Activated effector memory CD4-positive, alpha-beta T cell treated with Interleukin-2 at 50 U/mL for 16 hours (primary cell): Measurements from ENCODE around the gene GPR162.

ENCODE experiments used
- DNase-seq: peaks from one replicate; pipeline ENCODE4 v3.0.0-alpha.2; 2020

GPR162 gene, protein sequence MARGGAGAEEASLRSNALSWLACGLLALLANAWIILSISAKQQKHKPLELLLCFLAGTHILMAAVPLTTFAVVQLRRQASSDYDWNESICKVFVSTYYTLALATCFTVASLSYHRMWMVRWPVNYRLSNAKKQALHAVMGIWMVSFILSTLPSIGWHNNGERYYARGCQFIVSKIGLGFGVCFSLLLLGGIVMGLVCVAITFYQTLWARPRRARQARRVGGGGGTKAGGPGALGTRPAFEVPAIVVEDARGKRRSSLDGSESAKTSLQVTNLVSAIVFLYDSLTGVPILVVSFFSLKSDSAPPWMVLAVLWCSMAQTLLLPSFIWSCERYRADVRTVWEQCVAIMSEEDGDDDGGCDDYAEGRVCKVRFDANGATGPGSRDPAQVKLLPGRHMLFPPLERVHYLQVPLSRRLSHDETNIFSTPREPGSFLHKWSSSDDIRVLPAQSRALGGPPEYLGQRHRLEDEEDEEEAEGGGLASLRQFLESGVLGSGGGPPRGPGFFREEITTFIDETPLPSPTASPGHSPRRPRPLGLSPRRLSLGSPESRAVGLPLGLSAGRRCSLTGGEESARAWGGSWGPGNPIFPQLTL

DNA sequence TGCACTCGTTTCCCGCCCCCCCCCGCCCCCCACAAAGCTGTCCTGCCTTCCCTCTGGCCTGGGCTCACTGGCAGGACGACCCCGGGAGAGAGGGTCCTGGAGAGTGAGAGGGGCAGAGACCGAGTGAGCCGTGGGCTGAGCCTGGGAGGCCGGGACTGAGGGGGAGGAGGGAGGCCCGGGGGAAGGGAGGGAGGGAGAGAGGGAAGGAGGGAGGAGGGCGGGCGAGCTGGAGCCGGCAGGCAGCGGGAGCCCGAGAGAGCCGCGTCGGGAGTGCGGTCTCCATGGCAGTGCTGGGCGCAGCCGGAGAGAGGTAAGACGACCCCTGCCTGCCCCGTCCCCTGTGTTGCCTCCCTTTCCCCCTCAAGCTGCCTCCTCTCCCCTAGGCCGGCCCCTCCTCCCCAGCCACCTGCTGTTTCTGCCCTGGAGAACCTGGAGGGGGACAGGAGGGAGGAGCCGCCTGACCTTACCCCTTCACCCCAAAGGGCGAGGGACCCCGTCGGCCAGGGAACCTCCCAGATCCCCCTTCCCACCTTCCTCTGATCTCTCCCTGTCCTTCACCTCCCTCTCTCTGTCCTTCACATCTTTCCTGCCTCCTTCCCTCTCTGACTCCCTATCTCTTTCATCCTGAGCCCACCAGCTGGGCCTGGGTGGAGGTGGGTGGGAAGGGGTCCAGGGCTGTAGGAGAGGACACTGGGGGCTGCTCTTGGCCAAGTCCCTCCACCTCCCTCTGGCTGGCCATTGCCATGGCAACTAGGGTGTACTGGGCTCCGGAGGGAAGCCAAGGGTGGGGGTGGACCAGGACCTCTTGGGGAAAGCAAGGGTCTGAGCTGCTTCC, at the start of gene GPR162:
TSS of gene GPR162 (plus strand) at position 231 of the 835 bp plus-strand sequence. CDS start 2,078 bp downstream, outside the sequence.
- no peak for DNase-seq

DNA sequence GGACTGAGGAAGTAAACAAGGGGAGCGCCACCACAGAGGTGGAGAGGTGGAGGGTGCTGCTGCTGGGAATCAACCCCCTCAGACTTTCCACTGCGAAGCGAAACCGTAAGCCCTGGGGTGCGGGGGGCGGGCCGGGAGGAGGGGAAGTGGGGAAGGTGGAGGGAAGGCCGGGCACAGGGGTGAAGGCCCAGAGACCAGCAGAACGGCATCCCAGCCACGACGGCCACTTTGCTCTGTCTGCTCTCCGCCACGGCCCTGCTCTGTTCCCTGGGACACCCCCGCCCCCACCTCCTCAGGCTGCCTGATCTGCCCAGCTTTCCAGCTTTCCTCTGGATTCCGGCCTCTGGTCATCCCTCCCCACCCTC, 49.3 kb upstream of the GPR162 start, which contains the start of gene LAG3:
TSS of gene LAG3 (plus strand) at position 190 of the 365 bp plus-strand sequence. CDS start 333 bp downstream, outside the sequence.
- DNase-seq: no peak

DNA sequence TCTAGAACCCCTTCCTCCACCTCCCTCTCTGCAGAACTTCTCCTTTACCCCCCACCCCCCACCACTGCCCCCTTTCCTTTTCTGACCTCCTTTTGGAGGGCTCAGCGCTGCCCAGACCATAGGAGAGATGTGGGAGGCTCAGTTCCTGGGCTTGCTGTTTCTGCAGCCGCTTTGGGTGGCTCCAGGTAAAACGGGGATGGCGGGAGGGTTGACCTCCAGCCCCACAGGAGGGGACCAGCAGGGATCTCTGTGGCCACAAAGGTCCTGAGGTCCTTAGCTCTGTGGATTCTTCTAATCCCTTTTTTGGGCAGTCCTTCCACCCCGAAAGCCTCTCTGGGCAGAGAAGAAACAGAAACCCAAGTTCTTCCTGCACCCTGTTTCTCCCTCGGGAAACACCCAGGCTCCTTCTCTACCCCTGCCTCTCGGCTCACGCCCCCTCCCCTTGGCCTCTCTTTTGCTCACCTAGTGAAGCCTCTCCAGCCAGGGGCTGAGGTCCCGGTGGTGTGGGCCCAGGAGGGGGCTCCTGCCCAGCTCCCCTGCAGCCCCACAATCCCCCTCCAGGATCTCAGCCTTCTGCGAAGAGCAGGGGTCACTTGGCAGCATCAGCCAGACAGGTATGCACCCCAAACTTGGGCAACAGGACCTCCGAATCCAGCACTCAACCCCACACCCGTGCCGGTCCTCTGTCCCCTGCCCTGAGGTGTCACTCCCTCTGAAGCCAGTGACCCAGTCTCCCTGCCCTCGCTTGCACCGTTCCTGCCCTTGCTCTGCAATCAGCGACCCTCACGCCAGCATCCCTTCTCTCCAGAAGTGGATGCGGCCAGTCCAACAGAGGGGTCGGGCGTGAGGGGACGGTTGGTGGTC, 48.7 kb upstream of the GPR162 start:
- DNase-seq: no peak

DNA sequence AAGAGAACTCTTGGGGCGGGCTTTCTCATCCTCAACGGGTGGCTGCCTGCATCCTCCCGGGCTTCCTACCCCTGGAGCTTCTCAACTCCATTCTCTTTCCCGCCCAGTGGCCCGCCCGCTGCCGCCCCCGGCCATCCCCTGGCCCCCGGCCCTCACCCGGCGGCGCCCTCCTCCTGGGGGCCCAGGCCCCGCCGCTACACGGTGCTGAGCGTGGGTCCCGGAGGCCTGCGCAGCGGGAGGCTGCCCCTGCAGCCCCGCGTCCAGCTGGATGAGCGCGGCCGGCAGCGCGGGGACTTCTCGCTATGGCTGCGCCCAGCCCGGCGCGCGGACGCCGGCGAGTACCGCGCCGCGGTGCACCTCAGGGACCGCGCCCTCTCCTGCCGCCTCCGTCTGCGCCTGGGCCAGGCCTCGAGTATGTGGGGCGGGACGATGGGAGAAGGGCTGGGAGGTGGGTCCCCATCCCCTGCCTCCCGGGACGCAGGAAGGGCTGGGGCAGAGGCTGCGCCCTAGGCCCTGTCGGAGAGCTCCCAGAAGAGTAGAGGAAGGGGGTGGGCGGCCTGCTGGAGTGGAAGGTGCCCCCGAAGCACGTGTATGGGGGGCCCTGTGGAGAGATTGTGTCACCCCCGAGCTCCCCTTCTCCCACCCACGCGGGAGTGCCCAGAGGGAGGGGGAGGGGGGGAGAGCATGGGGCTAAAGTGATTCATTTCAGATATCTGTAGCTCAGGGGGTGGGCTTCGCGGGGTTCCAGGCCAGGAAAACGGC, 47.9 kb upstream of the GPR162 start:
- no peak for DNase-seq

DNA sequence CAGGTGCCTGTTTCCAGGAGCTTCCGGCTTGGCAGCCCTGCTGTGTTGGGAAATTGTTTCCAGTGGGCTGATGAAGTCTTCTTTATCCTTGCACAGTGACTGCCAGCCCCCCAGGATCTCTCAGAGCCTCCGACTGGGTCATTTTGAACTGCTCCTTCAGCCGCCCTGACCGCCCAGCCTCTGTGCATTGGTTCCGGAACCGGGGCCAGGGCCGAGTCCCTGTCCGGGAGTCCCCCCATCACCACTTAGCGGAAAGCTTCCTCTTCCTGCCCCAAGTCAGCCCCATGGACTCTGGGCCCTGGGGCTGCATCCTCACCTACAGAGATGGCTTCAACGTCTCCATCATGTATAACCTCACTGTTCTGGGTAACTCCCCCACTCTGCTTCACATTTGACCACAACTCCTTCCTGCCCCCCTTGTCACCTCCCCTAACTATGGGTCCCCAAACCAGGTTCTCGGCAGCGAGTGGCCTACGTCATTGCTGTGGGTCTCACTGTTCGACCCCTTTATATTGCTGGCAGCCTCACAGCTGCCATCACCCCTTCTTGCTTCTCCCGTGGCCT, 47.0 kb upstream of the GPR162 start:
- no peak for DNase-seq

DNA sequence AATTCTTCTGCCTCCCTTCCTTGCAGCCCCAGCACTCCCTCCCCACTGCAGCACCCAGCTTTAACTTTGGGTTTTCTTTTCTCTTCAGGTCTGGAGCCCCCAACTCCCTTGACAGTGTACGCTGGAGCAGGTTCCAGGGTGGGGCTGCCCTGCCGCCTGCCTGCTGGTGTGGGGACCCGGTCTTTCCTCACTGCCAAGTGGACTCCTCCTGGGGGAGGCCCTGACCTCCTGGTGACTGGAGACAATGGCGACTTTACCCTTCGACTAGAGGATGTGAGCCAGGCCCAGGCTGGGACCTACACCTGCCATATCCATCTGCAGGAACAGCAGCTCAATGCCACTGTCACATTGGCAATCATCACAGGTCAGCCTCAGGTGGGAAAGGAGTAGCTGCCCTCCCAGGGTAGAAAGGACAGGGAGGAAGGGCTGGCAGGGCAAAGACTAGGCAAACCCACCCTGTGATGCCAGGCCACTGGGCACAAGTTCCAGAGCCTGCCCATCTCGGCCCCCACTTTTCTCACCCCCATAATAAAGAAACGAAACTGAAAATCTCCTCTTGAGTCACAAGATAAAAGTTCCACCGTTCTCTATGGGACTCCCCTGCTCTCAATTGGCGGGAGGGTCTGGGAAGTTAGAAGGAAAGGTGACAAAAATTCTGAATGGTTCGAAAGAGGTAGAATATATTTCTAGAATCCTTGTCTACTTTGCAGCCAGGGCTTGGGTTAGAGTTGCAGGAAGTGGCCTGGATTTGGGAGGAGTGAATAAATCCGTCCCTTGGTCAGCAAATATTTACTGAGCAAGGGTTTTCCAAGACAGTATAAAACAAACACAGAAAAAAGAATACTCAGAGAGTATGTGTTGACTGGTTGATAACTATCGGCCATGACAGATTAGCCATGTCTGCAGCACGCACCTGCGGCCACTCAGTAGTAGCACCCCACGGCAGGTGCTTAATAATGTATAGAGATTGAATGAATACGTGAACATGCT, 46.1 kb upstream of the GPR162 start:
- DNase-seq: no peak

DNA sequence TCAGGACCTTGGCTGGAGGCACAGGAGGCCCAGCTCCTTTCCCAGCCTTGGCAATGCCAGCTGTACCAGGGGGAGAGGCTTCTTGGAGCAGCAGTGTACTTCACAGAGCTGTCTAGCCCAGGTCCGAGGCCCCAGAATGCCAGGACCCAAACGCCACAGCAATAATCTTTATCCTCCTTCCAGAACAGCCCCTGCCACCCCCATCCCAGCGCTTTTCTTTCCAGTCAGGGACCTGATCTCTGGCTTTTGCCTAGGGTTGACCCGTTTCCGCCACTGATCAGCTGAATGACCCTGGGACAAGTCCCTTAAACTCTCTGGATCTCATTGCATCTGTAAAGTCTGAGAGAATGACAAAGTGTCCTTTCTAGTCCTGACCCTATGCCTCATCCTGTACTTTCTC, 44.2 kb upstream of the GPR162 start:
- DNase-seq: no peak

DNA sequence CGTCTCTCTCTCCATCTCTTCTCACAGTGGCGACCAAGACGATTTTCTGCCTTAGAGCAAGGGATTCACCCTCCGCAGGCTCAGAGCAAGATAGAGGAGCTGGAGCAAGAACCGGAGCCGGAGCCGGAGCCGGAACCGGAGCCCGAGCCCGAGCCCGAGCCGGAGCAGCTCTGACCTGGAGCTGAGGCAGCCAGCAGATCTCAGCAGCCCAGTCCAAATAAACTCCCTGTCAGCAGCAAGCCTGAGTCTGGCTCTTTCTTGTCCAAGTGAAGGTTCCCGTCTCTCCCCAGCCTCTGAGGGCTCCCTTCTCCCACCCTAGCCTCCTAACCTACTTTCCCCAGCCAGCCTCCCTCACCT, 43.4 kb upstream of the GPR162 start:
- DNase-seq: no peak

DNA sequence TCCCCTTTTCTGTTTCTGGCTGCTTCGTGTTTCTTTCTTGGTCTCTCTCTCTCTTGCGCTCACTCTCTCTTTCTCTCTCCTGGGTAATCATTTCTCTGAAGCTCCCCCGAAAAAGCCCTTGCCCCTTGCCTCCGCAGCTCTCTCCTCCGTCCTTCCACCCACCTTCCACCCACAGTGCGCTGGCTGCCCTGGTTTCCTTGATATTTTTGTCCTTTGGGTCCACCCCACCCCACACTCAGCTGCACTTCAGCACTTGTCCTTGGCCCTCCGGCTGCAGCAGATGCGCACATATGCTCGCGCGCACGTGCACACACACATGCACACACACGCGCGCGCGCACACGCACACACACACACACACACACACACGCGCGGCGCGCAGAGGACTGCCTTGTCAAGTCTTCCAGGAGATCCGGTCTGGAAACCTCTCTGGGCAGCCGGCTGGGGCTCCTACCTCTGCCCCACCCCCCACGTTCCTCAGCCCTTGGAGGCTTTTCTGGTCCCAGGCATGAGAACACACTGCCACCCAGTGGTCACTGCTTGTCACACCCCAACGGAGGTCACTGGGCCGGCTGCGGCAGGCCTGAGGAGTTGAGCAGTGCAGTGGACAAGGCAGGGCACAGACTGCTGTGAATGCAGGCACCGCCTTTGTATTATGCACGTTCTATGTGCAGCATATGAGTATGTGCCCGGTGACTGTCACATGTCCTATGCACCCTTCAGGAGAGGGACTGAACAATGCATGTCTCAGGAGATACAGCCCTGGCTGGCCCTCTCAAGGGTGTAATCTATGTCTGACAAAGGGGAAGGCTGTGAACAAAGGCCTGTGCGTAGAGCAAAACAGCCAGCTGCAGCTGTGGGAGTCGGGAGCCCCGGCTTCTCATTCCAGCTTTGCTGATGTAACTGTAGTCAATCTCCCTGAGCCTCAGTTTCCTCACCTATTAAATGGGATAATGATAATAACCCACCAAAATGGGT, 42.8 kb upstream of the GPR162 start:
- peak; percentile 78 for DNase-seq

DNA sequence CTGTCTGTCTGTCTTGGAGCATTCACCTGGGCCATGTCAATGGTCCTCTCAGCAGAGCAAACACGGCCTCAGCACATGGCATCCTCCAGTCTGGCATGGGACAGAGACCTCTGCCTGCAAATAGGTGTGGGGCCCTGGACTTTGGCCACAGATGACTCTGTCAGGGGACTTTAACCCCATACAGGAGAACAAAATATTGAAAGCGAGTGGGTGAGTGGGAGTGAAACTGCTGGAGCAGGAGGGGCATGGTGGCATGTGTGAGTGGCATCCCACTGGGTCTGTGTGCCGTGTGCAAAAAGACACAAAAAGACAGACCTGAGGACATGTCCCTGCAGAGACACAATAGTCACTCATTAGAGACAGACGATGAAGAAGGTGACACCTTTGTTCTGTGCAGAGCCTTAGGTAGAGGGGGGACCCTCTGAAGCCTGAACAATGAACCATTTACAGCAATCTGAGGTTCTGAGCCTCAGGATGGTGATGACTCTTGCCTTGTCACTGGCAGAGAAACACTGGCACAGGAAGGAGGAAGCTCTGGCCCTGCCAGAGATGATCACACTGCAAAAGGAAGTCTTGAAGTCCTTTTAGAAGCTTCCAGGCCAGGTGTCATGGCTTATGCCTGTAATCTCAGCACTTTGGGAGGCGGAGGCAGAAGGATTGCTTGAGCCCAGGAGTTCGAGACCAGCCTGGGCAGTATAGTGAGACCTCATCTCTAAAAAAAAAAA, 41.8 kb upstream of the GPR162 start:
- no peak for DNase-seq

DNA sequence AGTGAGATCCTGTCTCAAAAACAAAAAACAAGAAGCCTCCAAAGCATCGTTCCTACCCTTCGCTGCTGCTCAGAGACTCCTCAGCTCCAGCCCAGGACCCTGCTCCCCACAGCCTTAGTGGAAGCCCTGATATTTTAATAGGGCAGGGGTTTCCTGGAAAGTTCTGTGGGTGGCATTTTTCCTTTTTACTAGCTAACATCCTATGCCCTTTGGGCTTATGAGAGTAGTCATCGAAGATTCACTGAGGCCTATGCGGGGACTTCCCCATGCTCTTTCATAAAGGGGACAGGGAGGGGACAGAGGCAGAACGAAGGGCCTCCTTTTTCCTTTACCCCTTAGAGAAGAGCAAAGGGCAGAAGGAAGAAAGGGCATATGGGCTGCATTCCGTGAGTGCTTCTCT, 41.0 kb upstream of the GPR162 start:
- no peak for DNase-seq

DNA sequence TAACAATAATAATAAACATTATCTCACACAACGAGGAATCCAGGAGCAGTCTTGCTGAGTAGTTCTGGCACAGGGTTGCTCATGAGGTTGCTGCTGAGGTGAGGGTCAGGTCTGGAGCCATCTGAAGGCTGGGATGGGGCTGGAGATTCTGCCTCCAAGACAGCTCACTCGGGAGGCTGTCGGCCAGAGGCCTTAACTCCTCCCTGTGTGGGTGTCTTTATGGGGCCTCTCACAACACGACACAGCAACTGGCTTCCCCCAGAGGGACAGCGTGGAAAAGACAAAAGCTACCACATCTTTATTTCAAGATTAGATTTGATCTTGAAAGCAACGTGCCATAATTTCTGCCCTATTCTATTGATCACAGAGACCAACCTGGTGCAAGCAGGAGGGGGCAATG, 39.5 kb upstream of the GPR162 start:
- no peak for DNase-seq

DNA sequence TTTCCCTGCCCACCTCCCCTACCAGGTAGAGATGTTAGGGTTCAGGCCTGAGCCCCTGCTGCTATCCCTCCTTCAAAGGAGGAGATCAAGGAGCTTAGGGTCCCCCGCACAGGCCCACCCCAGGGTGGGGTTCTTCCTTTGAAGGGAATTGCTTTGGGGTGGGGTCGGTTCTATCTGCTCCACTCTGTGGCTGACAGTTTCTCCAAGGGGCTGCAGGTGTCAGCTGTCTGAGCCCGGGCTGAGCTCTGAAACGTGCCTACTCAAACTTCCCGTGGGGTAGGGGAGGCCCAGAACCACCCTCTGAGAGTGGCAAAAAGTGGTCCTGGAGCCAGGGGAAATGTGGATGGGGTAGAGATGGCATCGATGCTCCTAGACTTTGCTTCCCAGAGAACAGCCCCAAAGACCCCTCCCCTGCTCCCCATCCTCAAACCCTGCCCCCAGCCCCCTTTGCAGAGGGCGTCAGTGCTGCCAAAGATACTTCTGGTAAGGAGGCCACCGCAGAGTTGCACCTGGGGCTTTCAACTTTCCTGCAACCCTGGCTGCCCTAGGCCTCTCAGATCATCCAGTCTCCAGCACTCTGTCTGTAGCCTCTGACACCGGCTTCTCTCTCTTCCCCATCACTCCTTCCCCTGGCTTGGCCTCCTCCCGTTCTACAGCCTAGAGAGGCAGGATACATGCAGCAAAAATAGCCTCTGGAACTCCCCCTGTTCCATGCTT, 38.6 kb upstream of the GPR162 start:
- no peak for DNase-seq

DNA sequence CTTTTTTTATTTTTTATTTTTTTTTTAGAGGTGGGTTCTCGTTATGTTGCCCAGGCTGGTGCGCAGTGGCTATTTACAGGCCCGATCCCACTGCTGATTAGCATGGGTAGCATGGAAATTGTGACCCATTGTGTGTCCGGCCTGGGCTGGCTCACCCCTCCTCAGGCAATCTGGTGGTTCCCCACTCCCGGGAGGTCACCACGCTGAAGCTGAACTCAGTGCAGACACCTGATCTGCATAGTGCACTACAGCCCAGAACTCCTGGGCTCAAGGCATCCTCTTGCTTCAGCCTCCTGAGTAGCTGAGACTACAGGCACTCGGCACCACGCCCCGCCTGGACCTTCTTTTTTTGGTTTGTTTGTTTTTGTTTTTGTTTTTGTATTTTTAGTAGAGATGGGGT, 37.8 kb upstream of the GPR162 start:
- no peak for DNase-seq

DNA sequence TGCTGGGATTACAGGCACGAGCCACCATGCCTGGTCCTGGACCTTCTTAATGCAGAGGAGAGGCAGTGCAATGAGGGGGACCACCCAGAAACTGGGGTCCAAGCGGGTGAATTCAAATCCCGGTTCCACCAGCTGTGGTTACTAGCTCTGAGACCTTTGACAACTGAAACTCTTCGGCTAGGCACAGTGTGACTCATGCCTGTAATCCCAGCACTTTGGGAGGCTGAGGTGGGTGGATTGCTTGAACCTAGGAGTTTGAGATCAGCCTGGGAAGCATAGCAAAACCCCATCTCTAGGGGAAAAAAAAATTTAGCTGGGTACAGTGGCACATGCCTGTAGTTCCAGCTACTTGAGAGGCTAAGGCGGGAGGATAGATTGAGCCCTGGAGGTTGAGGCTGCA, 37.3 kb upstream of the GPR162 start:
- no peak for DNase-seq

DNA sequence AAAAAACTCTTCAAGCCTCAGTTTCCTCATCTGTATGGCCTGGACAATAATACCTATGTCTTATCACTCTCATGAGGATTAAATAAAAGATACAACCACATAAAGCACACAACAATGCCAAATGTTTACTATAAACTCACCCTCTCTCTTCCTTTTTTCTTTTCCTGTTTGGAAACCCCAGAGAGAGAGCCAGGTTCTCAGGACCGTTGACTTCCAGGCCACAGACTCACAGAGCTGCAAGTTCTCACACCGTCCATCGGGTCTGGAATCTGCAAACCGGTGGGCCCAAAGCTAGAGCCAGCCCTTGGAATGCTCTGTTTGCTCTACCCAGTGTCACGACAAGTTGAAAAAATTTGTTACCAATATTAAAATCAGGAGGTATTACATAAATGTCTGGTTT, 36.9 kb upstream of the GPR162 start:
- DNase-seq: no peak

DNA sequence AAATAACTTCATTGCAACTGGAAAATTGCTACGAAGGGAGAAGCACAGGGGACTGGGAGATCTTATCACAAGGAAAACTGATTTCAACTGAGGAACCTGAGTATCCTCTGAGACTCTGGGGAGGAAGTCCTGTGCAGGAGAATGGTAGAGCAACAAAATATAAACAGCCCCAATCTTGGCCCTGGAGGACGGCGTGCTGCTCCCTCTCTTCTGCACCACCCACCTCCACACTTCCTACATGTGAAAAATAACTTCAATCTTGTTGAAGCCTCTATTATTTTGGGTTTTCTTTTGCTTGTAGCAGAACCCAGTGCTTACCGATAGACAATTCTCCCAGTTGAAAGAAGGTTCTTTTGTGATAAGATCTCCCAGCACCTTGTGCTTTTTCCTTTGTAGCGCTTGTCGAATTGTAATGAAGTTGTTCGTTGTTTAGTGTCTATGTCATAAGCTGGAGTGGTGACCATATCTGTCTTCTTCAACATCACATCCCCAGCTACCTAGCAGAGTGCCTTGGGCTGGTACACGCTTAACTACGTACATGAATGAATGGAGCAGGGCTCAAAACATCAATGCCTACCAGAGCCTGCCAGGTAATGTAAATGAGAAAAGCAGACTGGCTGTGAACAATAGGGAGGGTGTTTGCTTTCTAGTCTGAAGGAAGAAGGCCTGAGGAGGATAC, 35.1 kb upstream of the GPR162 start:
- no peak for DNase-seq
